ENCODE data around the gene CASK.

DNA sequence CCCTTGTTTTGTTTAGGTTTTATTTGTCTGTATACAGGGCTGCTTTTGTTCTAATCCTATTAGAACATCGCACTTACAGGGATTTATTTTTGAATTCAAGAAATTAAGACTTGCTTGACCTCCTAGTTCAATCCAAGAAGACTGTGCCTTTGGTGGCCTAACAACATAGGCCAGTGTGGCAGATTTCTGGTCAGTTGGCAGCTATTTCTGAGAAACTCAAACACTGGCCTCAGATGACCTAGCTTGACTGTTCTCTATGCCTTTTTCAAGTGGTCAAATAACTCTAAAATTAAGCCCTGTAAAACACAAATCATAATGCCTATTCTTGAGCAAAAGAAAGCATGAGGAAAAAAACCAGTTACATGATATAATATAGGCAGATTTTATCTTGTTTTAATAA lies 323.8 kb downstream of the CASK start:
- TF ChIP-seq, protein P1, sequence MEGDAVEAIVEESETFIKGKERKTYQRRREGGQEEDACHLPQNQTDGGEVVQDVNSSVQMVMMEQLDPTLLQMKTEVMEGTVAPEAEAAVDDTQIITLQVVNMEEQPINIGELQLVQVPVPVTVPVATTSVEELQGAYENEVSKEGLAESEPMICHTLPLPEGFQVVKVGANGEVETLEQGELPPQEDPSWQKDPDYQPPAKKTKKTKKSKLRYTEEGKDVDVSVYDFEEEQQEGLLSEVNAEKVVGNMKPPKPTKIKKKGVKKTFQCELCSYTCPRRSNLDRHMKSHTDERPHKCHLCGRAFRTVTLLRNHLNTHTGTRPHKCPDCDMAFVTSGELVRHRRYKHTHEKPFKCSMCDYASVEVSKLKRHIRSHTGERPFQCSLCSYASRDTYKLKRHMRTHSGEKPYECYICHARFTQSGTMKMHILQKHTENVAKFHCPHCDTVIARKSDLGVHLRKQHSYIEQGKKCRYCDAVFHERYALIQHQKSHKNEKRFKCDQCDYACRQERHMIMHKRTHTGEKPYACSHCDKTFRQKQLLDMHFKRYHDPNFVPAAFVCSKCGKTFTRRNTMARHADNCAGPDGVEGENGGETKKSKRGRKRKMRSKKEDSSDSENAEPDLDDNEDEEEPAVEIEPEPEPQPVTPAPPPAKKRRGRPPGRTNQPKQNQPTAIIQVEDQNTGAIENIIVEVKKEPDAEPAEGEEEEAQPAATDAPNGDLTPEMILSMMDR (IDR thresholded peaks at IDR 0.05; ENCODE audit: low read length) = no peak
- TF ChIP-seq EZH2 (IDR thresholded peaks at IDR 0.05; ENCODE audit: borderline replicate concordance, low read length) = no peak

Measured in OCI-LY1 (cell line).